DMS53 treated with DMSO at 0.1 percent for 48 hours (cell line): ENCODE measurements around the gene GALNT3.

Source experiments
- DNase-seq: peaks from one replicate; lab custom pipeline; 2025; ENCODE audit not compliant: unreplicated experiment; lab: John Stamatoyannopoulos, UW

GALNT3 gene

GRCh38 chr2:165746501-165746900 lies 47.5 kb downstream of the GALNT3 start:
- no peak for DNase-seq

GRCh38 chr2:165745916-165746315 lies 48.1 kb downstream of the GALNT3 start:
- DNase-seq = no peak

DNA sequence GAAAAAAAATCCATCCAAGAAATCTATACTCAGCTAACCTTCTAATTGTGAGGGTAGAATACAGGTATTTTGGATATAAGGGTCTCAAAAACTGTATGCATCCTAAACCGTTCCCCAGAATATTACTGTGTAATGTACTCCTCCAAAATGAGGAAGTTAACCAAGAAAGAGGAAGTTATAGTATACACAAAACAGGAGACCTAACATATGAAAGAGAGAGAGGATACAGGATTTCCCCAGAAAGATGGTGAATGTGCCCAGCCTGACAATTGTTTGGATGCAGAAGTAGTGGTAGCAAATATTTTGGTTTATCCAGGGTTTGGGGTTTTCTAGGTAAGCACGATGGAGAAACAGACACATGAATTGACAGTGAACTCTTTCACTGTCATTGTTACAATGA lies 50.6 kb downstream of the GALNT3 start:
- DNase-seq = no peak

- no peak for DNase-seq
These were observed 68.6 kb downstream of the GALNT3 start for GRCh38 chr2:165725421-165725820.

DNA sequence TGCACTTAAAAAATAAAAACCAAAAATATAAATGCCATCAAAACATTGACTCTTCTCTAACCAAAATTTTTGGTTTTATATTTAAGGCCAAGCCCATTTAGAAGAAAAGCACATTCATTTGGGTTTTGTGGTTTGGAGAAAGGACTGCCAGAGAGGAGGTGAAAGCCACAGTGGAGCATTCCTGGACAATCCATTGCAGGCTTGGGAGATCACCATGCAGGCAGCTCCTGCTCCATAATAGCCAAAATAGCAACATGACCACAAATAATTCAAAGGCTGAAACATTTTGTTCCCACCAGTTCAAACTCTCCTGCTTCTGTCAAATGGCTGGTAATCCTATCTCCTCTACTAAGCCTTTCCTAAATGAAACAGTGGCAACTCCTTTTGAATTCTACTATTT lies 73.5 kb downstream of the GALNT3 start:
- DNase-seq = no peak

GRCh38 chr2:165718610-165719210 lies 75.3 kb downstream of the GALNT3 start:
- no peak for DNase-seq

DNA sequence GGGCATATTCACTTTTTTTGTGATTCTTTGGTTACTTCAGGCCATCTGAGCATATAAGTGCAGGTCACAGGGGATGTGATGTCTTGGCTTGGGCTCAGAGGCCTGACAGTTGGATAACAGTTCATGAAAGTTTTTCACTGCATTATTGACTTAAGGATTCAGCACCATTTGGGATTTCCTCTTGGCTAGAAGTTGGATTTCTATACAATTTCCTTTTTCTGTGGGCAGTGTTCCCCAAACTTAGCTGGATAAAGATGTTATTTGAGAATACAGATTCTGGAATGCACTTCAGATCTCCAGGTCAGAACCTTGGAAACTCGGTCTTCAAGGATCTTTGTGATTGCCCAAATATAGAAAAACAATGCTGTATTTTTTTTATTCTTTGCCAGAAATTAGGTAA lies 78.0 kb downstream of the GALNT3 start:
- DNase-seq = no peak

DNA sequence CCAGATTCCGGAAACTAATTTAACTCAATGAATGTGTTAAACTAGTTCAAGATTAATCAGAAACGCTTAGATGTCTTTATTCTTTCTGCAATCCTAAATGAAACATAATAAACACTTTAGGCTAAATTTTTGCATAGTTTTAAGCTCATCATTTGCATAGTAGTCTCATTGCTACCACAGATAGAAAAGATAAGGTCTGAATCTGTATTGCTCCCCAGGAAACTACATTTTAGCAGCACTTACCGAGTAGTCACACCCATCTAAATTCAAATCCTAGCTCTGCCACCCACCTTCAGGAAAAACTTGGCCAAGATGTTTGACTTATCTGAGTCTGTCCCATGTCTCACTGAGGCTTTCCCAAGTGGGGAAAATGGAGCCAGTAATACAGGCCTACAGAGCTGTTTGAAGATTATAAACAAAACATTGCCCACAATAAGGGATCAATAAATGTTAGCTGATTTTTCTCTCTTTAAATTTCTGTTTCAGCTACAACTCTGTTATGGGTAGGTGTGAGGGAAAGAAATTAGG lies 87.0 kb downstream of the GALNT3 start:
- no peak for DNase-seq

GRCh38 chr2:165701147-165701546 lies 92.9 kb downstream of the GALNT3 start:
- DNase-seq = no peak

- no peak for DNase-seq
These were observed 93.5 kb downstream of the GALNT3 start for GRCh38 chr2:165700531-165700930.

GRCh38 chr2:165699946-165700345 lies 94.1 kb downstream of the GALNT3 start:
- DNase-seq = no peak

DNA sequence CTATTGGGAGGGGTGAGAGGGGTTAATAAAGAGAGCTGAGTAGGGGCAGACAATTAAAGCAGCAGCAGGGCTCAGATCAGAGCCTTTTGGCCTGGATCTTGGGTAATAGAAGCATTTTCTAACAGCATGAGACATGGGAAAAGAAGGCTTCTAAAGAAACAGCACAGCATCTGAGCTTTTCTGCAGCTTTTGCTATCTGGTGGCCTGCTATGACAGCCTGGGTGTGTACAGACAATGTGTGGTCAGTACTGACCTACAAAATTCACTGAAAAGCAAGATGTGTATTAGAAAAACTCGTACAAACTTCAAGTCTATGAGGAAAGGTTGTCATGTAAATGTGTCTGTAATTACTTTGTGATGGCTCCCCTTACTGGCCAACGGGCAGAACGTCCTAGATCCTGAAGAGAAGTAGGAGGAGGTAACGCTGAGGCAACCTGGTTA lies 95.6 kb downstream of the GALNT3 start:
- peak; percentile 77 for DNase-seq

DNA sequence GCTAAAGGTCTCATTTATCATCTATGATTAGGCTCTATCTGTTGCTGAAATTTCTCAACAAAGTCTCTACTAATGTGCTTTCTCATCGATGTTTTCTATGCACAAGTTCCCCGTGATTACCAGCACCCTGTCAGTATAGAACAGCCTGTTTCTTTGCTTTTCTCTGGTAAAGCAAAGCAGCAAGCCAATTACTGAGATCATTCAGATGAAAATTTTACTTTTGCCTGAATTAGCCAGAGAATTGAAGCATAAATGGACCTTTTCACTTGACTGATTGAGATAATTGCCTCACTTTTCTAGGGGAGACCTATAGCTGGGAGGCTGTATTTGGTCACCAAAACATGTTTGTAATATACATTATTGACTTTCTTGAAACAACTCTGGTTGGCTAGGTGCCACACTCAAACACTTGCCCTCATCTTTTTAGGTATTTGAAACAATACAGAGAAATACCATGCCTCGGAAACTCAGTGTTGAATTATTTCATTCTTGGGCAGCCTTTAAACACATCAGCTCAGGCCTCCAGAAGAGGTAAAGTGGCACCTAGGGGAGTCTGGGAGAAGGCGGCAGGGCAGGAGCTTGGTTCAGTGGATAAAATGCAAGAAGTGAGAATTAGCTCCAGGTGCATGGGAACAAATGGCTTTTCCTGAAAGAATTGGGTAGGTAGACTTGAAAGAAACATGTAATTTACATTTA lies 96.2 kb downstream of the GALNT3 start:
- no peak for DNase-seq
